Lower leg skin (tissue), 3 donors: ENCODE results near the gene HHIPL1.

Experiments used
- CTCF ChIP-seq, 3 donors: fragments of 450-650 bp; IDR thresholded peaks; one replicate each; pipeline ENCODE4 v1.5.1; 2016; ENCODE audit warnings: antibody characterized with exemption in 3 of 3, mild to moderate bottlenecking in 3 of 3, moderate library complexity in 2 of 3
- POLR2A ChIP-seq, 2 donors: fragments of 450-650 bp; IDR thresholded peaks; one replicate each; pipeline ENCODE4 v1.6.1; 2016 to 2017; ENCODE audit warnings: antibody characterized with exemption in 2 of 2, mild to moderate bottlenecking in 1 of 2, moderate library complexity in 1 of 2

DNA sequence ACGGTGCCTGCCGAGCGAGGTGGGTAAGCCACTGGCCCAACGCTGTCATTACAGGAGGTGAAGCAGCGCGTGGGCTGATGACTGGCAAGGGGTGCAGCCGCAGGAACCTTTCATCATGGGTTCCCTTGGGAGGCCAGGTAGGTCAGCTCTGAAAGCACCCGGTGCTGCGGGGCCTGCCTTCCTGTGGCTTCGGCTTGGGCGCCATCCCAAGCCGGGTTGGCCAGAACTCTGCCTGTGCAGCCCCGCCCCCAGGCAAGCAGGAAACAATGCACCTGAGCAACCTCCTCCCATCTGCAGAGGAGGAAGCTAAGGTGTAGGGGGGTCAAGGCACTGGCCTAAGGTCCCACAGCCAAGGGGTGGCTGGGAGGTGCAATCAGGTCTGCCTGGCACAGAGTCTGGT is 20.0 kb upstream of the HHIPL1 start:
- no peak for TF ChIP-seq CTCF (IDR thresholded peaks at IDR 0.05)
- TF ChIP-seq POLR2A (IDR thresholded peaks at IDR 0.05): no peak
